Measurements from ENCODE around the gene BLID. TPM values are rescaled to one million over a fixed set of nuclear protein-coding genes. Genes with fewer than 3 reads are reported as not detected.

The BLID gene
- total RNA-seq, 1 experiment from 2014 or later = 0.41 TPM

GRCh38 chr11:122154994-122155393 is 39.0 kb upstream of the BLID start:
- no peak for ATAC-seq
- in situ Hi-C loops (cut with HindIII; ENCODE audit: low pct_unique_long_range_greater_than_20kb, low sequenced_read_pairs) = no loop called here
- no peak for DNase-seq (ENCODE audit: low read depth, low spot score)
- Histone ChIP-seq H3K27me3 (ENCODE audit: control insufficient read depth, insufficient read depth, low read length) (no peaks in the 10 kb centered on the region), H3K4me1 (ENCODE audit: control insufficient read depth, insufficient read depth, low read length) (peaks cover 59% of the 10 kb centered on the region), H3K9me3 (ENCODE audit: control insufficient read depth, insufficient read depth, low read depth, low read length) (no peaks in the 10 kb centered on the region), H3K4me3 (ENCODE audit: low read depth in 2 of 2, low read length in 2 of 2) (peak overlapping the region; percentile 44 to 73), H3K36me3 (ENCODE audit: control insufficient read depth, insufficient read depth, low read length) (no peaks in the 10 kb centered on the region), H3K27ac (ENCODE audit: low read length) (peak overlapping the region; percentile 98)
- CTCF ChIA-PET = interaction anchor here (0.6 kb wide), 2 partner anchors 69 to 499 kb away, joined by 3 read pairs; no protein-coding TSS in a partner anchor
- intact Hi-C loops (cut with micrococcal nuclease; ENCODE audit: unreplicated experiment) = loop anchor here (5.0 kb wide), 2 partner anchors 47 to 498 kb away; no protein-coding TSS in a partner anchor
- BruUV-seq (replicated peaks) = no TSS peak
- POLR2A ChIA-PET = interaction anchor here (0.5 kb wide), 1 partner anchor 25 kb away, joined by 18 read pairs; no protein-coding TSS in a partner anchor
- TF ChIP-seq POLR2AphosphoS5 (IDR thresholded peaks at IDR 0.05; ENCODE audit: low read depth, low read length) (no peak), TCF7L2 (IDR thresholded peaks at IDR 0.05; ENCODE audit: low read depth, low read length) (no peak), SIN3A (IDR thresholded peaks at IDR 0.05; ENCODE audit: borderline replicate concordance, insufficient read depth, low read depth, low read length) (no peak), REST (IDR thresholded peaks at IDR 0.05; ENCODE audit: insufficient read depth in 1 of 2, low read depth in 2 of 2, low read length in 1 of 2) (no peak), CTCF (IDR thresholded peaks at IDR 0.05) (no peak)

GRCh38 chr11:122154227-122154626 is 38.2 kb upstream of the BLID start:
- Histone ChIP-seq H3K9me3 (ENCODE audit: control insufficient read depth, insufficient read depth, low read depth, low read length) (no peaks in the 10 kb centered on the region), H3K4me3 (ENCODE audit: low read depth in 2 of 2, low read length in 2 of 2) (peak overlapping the region; percentile 44 to 73), H3K27me3 (ENCODE audit: control insufficient read depth, insufficient read depth, low read length) (no peaks in the 10 kb centered on the region), H3K4me1 (ENCODE audit: control insufficient read depth, insufficient read depth, low read length) (peaks cover 59% of the 10 kb centered on the region), H3K36me3 (ENCODE audit: control insufficient read depth, insufficient read depth, low read length) (no peaks in the 10 kb centered on the region), H3K27ac (ENCODE audit: low read length) (peak overlapping the region; percentile 98)
- DNase-seq (ENCODE audit: low read depth, low spot score) (no peak), ATAC-seq (no peak)
- ChIA-PET POLR2A (interaction anchor here (0.5 kb wide), 1 partner anchor 26 kb away, joined by 18 read pairs; no protein-coding TSS in a partner anchor), CTCF (interaction anchor here (0.6 to 1.3 kb wide), 2 partner anchors 46 to 70 kb away, joined by 3 to 5 read pairs; no protein-coding TSS in a partner anchor)
- intact Hi-C loops (cut with micrococcal nuclease; ENCODE audit: unreplicated experiment) = no loop called here
- in situ Hi-C loops (cut with HindIII; ENCODE audit: low pct_unique_long_range_greater_than_20kb, low sequenced_read_pairs) = no loop called here
- no TSS peak for BruUV-seq (replicated peaks)
- TF ChIP-seq POLR2AphosphoS5 (IDR thresholded peaks at IDR 0.05; ENCODE audit: low read depth, low read length) = no peak
- no peak for TF ChIP-seq REST (IDR thresholded peaks at IDR 0.05; ENCODE audit: insufficient read depth in 1 of 2, low read depth in 2 of 2, low read length in 1 of 2)
- TF ChIP-seq CTCF (IDR thresholded peaks at IDR 0.05) = no peak
- TF ChIP-seq SIN3A (IDR thresholded peaks at IDR 0.05; ENCODE audit: borderline replicate concordance, insufficient read depth, low read depth, low read length) = no peak
- TF ChIP-seq TCF7L2 (IDR thresholded peaks at IDR 0.05; ENCODE audit: low read depth, low read length) = no peak

Measured in Panc1 (cell line).